Measurements from ENCODE around the gene NRAP. TPM values are rescaled to one million over a fixed set of nuclear protein-coding genes. Genes with fewer than 3 reads are reported as not detected.

Gene NRAP
- total RNA-seq, 1 experiment from 2014 or later, result not detected

DNA sequence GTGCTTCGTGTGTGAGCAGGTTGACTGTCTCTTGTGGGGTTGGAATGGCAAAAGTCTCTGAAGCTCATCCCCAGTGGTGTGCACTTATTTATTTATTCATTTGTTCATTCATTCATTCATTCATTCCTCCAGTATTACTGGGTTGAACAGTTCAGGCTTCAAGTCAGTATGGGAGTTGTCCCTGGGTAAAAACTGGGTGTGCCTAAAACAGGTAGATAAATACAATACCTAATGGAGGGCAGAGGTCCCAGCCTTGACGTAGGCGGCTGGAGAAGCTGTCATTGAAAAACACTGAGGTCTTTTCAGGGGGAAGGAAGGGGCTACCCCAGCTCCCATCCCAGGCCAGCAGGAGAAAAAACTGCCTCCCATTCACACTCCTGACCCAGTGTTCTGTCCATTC lies 26.9 kb upstream of the NRAP start:
- no peaks in the 10 kb centered on the region for H3K4me1 Mint-ChIP-seq (ENCODE audit: low read depth, unreplicated experiment)
- CTCF ChIA-PET, result no interaction called here
- no peaks in the 10 kb centered on the region for H3K27me3 Mint-ChIP-seq (ENCODE audit: unreplicated experiment)
- intact Hi-C loops (cut with micrococcal nuclease; ENCODE audit: unreplicated experiment), result no loop called here
- peaks cover 3% of the 10 kb centered on the region for H3K9me3 Mint-ChIP-seq (ENCODE audit: low read depth, unreplicated experiment)
- BruUV-seq (replicated peaks), result no TSS peak
- TF ChIP-seq, protein P1, sequence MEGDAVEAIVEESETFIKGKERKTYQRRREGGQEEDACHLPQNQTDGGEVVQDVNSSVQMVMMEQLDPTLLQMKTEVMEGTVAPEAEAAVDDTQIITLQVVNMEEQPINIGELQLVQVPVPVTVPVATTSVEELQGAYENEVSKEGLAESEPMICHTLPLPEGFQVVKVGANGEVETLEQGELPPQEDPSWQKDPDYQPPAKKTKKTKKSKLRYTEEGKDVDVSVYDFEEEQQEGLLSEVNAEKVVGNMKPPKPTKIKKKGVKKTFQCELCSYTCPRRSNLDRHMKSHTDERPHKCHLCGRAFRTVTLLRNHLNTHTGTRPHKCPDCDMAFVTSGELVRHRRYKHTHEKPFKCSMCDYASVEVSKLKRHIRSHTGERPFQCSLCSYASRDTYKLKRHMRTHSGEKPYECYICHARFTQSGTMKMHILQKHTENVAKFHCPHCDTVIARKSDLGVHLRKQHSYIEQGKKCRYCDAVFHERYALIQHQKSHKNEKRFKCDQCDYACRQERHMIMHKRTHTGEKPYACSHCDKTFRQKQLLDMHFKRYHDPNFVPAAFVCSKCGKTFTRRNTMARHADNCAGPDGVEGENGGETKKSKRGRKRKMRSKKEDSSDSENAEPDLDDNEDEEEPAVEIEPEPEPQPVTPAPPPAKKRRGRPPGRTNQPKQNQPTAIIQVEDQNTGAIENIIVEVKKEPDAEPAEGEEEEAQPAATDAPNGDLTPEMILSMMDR (IDR thresholded peaks at IDR 0.05; ENCODE audit: unreplicated experiment), result no peak
- H3K4me3 Mint-ChIP-seq (ENCODE audit: low read depth, unreplicated experiment), result no peak overlapping the region
- H3K36me3 Mint-ChIP-seq (ENCODE audit: insufficient read depth, unreplicated experiment), result no peaks in the 10 kb centered on the region
- DNase-seq, result no peak
- no peak overlapping the region for H3K27ac Mint-ChIP-seq (ENCODE audit: unreplicated experiment)

DNA sequence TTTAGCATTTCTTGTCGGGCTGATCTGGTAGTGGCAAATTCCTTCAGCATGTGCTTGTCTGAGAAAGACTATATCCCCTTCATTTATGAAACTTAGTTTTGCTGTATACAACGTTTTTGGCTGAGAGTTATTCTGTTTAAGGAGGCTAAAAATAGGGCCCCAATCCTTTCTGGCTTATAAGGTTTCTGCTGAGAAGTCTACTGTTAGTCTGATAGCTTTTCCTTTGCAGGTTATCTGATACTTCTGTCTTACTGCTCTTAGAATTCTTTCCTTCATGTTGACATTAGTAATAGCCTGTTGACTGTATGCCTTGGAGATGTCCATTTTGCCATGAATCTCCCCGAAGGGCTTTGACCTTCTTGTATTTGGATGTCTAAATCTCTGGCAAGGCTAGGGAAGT lies 25.7 kb upstream of the NRAP start:
- Mint-ChIP-seq H3K27me3 (ENCODE audit: unreplicated experiment) (no peaks in the 10 kb centered on the region), H3K9me3 (ENCODE audit: low read depth, unreplicated experiment) (peaks cover 5% of the 10 kb centered on the region), H3K27ac (ENCODE audit: unreplicated experiment) (no peak overlapping the region), H3K4me3 (ENCODE audit: low read depth, unreplicated experiment) (no peak overlapping the region), H3K4me1 (ENCODE audit: low read depth, unreplicated experiment) (no peaks in the 10 kb centered on the region), H3K36me3 (ENCODE audit: insufficient read depth, unreplicated experiment) (no peaks in the 10 kb centered on the region)
- TF ChIP-seq, protein P1 (IDR thresholded peaks at IDR 0.05; ENCODE audit: unreplicated experiment), result no peak
- CTCF ChIA-PET, result interaction anchor here (1.1 kb wide), 1 partner anchor 9 kb away, joined by 3 read pairs; no protein-coding TSS in a partner anchor
- intact Hi-C loops (cut with micrococcal nuclease; ENCODE audit: unreplicated experiment), result no loop called here
- no TSS peak for BruUV-seq (replicated peaks)
- DNase-seq, result no peak

DNA sequence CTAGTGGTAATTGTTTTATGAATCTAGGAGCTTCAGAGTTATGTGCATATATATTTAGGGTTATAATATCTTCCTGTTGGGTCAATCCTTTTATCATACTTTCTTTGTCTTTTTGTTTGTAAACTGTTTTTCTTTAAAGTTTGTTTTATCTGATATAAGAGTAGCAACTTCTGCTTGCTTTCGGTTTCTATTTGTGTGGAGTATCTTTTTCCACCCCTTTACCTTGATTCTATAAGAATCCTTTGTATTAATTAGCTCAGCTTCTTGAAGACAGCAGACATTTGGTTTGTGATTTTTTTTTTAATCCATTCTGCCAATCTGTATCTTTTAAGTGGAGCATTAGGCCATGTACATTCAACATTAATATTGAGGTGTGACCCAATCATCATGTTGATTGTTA lies 25.2 kb upstream of the NRAP start:
- TF ChIP-seq, protein P1 (IDR thresholded peaks at IDR 0.05; ENCODE audit: unreplicated experiment), result no peak
- DNase-seq, result no peak
- Mint-ChIP-seq H3K27ac (ENCODE audit: unreplicated experiment) (no peak overlapping the region), H3K9me3 (ENCODE audit: low read depth, unreplicated experiment) (peaks cover 5% of the 10 kb centered on the region), H3K36me3 (ENCODE audit: insufficient read depth, unreplicated experiment) (no peaks in the 10 kb centered on the region), H3K4me1 (ENCODE audit: low read depth, unreplicated experiment) (no peaks in the 10 kb centered on the region), H3K4me3 (ENCODE audit: low read depth, unreplicated experiment) (no peak overlapping the region), H3K27me3 (ENCODE audit: unreplicated experiment) (no peaks in the 10 kb centered on the region)
- no TSS peak for BruUV-seq (replicated peaks)
- CTCF ChIA-PET, result interaction anchor here (1.1 kb wide), 1 partner anchor 8 kb away, joined by 3 read pairs; no protein-coding TSS in a partner anchor
- intact Hi-C loops (cut with micrococcal nuclease; ENCODE audit: unreplicated experiment), result no loop called here

GRCh38 chr10:113687037-113687436 lies 23.2 kb upstream of the NRAP start:
- BruUV-seq (replicated peaks), result no TSS peak
- TF ChIP-seq, protein P1 (IDR thresholded peaks at IDR 0.05; ENCODE audit: unreplicated experiment), result no peak
- DNase-seq, result no peak
- Mint-ChIP-seq H3K4me3 (ENCODE audit: low read depth, unreplicated experiment) (no peak overlapping the region), H3K36me3 (ENCODE audit: insufficient read depth, unreplicated experiment) (no peaks in the 10 kb centered on the region), H3K27me3 (ENCODE audit: unreplicated experiment) (no peaks in the 10 kb centered on the region), H3K27ac (ENCODE audit: unreplicated experiment) (no peak overlapping the region), H3K9me3 (ENCODE audit: low read depth, unreplicated experiment) (peaks cover 5% of the 10 kb centered on the region), H3K4me1 (ENCODE audit: low read depth, unreplicated experiment) (no peaks in the 10 kb centered on the region)
- CTCF ChIA-PET, result interaction anchor here (0.7 kb wide), 1 partner anchor 50 kb away, joined by 4 read pairs; no protein-coding TSS in a partner anchor
- intact Hi-C loops (cut with micrococcal nuclease; ENCODE audit: unreplicated experiment), result no loop called here
